GM19043 (cell line): ENCODE data around the gene NUCKS1.

ENCODE experiments used
- ATAC-seq: cut with Tn5 transposase; IDR thresholded peaks from one replicate; pipeline ENCODE4 v1.9.1; 2021; ENCODE audit warnings: low read depth; ENCODE audit not compliant: unreplicated experiment

The NUCKS1 gene

DNA sequence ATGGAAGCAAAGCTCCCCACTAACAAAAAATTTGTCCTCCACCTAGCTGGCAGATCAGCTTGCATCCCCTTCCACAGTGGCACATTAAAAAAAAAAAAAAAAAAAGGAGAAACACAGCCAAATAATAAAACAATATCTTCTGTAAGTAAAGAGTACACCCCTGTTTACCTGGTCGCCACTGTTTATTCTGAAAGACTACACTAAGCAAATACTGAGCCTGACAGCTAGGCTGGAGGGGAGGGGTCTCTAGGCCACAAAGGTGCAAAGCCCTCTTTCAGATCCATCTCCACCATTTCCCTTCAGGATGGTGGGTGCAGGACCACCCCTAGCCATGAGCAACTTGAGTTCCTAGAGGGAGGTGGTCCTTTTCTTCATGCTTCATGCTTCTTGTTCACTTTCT lies 46.9 kb downstream of the NUCKS1 start:
- no peak for ATAC-seq

GRCh38 chr1:205701891-205702290 lies 48.1 kb downstream of the NUCKS1 start:
- ATAC-seq = no peak

GRCh38 chr1:205701420-205701819 lies 48.6 kb downstream of the NUCKS1 start:
- ATAC-seq = no peak

- no peak for ATAC-seq
Observed at GRCh38 chr1:205700865-205701401, 49.0 kb downstream of the NUCKS1 start.

- no peak for ATAC-seq
Observed at GRCh38 chr1:205699416-205699815, 50.6 kb downstream of the NUCKS1 start.

DNA sequence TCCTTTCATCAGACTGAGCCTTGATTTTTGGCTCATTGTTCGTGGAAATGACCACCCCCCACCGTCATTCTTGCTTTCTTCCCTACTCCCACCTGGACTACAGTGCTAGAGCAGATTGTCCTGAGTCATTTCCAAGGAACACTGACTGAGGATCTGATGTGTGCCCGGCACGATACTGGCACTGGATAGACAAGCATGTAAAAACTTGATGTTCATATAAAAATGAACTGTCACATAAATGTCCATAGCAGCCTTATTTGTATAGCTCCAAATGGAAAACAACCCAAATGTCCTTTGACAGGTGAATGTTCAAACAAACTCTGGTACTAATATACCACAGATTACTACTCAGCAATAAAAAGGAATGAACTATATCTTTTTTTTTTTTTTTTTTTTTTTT lies 51.1 kb downstream of the NUCKS1 start:
- no peak for ATAC-seq

GRCh38 chr1:205693421-205693991 lies 56.5 kb downstream of the NUCKS1 start:
- no peak for ATAC-seq

DNA sequence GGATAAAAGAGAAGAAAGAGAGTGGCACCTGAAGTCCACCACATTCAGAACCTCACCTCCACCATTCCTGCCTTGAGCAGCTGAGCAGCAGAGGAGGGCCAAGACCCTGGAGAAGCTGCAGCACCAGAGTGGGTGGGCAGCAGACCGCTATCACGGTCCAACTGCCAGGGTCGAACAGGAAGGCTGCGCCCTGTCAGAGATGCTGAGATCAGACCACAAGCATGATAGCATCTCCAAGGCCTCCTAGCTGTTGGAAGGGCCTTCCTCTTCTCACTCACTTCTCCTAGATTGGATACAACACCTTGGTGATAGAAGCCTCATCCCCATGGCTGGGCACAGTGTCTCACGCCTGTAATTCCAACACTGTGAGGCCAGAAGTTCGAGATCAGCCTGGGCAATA lies 57.6 kb downstream of the NUCKS1 start:
- ATAC-seq = no peak

DNA sequence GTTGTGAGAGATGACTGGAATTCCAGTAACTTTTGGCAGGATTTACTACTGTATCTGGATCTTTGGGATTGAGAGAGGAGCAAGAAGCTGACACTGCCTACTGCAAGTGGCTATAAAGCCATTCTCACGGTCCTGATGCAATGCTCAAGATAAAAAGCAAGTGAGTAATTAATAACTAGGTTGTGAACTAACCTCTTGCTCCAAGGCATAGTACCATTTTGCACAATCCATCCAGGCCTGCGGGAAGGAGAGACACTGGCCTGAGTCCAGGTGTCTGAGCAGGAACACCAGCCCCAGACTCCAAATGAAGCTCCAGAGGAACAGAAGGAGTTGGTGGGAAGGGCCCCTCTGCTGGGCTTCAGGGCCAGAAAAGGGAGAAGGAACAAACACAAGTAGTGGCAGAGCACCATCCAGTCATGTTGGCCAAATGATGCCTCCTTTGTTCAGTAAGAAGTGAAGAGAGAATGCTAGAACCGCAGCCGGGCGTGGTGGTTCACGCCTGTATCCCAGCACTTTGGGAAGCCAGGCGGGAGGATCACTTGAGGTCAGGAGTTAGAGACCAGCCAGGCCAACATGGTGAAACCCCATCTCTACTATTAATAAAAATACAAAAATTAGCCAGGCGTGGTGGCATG lies 59.7 kb downstream of the NUCKS1 start:
- no peak for ATAC-seq

DNA sequence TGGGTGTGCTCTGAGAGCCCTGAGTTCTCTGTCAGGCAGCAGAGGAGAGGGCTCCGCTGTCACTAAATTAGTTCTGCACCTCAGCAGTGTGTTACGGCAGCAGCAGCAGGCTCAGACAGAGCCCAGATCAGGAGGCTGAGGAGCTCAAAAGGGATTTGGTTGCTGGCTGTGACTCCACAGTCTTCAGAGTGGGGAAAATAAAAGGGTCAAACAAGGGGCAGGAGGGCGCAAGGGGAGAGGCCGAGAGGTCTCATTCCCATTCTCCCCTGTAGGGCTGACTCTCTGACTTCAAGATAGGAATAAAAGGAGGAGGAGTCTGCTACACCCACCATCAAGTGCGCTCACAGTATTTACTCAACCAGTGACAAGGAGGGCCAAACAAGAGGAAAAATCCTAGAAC lies 60.5 kb downstream of the NUCKS1 start:
- ATAC-seq = no peak

- no peak for ATAC-seq
Observed at GRCh38 chr1:205688171-205689080, 61.6 kb downstream of the NUCKS1 start.

DNA sequence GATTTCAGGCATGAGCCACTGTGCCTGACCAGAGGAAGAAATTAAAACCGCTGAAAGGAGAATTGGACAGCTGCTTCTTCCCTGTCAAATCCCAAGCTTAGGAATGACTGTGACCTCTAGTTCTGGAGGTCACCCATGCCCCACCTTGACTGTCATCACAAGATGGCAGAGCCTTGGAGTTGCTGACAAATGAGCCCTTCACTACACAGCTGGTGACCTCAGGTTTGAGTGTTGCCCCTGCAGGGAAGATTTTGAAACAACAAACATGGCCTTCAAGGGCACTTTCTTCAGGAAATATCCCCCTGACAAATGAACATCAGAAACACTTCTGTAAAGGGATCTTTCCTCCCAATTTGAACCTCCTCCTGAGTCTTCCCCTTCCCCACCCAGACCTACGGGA lies 62.7 kb downstream of the NUCKS1 start:
- no peak for ATAC-seq

- ATAC-seq = no peak
Observed at GRCh38 chr1:205681364-205681763, 68.6 kb downstream of the NUCKS1 start.

DNA sequence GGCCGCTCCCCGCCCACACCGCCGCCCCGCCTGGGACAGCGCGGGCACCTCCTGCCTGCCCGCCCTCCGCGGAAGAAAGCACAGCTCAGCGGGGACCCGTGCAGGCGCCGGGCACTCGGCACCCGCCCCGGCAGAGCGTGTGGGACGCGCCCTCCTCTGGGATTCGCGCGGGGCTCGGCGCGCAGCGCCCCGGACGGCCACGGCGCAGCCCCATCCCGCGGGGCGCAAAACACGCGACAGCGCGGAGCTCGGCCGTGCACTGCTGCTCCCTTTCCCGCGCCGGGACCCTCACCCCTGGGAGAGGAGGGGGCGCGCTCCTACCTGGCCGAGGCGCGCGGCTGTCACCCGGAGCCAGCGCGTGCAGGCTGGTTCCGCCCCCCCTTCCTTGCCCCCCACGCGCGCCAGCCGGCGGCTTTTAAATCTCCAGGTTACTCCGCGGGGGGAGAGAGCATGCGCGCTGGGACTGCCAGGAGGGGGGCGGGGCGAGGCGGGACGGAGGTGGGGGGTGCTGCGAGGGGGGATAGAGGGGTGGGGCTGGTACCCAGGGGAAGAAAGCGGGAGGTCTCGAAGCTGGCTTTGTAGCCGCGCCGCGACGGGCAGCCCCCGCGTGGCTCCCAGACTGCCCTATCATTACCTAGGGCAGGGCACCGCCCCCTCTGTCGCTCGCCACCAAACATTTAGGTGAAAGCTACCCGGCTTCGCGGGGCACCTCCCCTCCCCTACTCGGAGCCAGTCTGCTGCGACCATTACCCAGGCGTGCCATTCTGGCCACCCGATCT lies 69.7 kb downstream of the NUCKS1 start, which contains the start of gene SLC45A3:
Gene SLC45A3 (minus strand): TSS at position 437 of the 779 bp plus-strand sequence. CDS start 15,853 bp downstream, outside the sequence.
- ATAC-seq = no peak

DNA sequence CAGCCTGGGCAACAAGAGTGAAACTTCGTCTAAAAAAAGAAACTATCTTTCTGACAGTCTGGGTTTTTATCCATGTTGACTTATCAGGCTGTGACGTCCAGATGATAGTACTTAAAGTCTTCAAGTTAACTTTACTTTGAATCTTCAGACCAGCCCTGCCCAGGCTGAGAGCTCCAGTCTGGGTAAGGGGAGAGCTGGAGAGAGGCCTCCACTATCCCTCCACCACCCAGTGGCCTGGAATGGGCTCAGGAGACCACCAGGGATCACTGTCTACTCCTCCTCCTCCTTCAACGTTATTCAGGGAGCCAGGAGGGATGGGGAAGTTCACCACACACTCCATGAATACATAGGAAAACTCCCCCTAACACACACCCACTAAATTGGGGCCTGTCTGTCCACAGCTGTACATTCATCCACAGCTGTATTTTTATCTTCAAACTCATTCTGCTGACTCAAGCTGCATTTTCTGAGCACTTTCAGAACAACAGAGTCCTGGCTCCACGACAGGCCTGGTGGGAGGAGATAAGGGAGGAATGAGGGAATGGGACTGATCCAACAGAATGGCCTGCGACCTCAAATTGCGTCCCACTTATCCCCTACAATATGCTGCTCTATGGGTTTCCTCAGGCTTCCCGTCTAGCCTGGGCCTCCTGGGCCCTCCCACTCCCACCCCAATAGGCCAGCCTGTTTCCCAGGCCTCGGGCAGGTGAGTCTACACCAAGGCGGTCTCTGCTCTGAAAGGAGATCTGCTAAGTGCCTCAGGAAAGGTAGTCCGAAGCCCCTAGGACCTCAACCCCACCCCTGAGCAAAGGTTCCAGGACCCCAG lies 71.5 kb downstream of the NUCKS1 start:
- no peak for ATAC-seq

DNA sequence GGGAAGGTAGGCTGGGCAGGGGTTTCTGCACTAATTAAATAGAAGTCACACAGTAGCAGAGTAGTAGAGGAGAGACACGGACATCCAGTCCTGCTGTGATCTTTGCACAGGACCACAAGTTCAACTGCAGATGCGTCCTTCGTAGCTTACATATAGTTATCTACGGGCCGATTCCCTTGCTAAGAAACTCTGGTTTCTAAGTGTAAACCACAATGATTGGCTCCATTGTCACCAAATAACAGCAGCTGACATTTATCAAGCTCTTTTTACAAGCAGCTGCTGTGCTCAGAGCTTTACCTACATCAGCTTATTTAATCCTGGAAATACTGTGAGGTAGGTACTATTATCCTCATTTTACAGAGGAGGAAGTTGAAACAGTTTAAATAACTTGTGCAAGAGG lies 72.8 kb downstream of the NUCKS1 start:
- ATAC-seq = no peak

- no peak for ATAC-seq
Observed at GRCh38 chr1:205676597-205676996, 73.4 kb downstream of the NUCKS1 start.

DNA sequence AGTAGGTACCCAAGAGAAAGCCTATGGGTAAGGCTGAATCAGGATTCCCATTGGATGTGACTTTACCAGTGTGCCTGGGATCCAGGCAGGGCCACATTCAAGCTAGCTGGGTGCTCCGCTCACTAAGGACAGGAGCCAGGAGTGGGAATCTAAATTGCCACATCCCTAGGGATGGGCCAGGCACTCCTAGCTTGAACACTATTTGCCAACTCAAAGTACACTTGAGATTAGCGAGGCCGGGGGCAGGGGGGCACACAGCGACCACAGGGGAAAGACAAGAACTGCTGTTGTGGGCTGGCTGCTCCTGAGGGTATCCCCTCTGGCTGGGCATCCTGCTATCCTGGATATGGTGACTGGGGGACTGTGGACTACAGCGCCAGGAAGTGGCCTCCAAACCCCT lies 74.0 kb downstream of the NUCKS1 start:
- no peak for ATAC-seq

- no peak for ATAC-seq
Observed at GRCh38 chr1:205675247-205675646, 74.7 kb downstream of the NUCKS1 start.

GRCh38 chr1:205672970-205673369 lies 77.0 kb downstream of the NUCKS1 start:
- ATAC-seq = no peak
